NCI-H2171 treated with DMSO at 0.1 percent for 48 hours (cell line): ENCODE results near the gene SCRG1.

ENCODE experiments used
- DNase-seq: peaks from one replicate; lab custom pipeline; 2025; lab: John Stamatoyannopoulos, UW

Gene SCRG1

GRCh38 chr4:173362666-173363065, 36.2 kb downstream of the SCRG1 start:
- DNase-seq = peak; percentile 60

- no peak for DNase-seq
Measured at GRCh38 chr4:173360587-173361221, 38.2 kb downstream of the SCRG1 start.

- no peak for DNase-seq
Measured at GRCh38 chr4:173357939-173358338, 41.0 kb downstream of the SCRG1 start.

- DNase-seq = no peak
Measured at GRCh38 chr4:173347467-173347866, 51.4 kb downstream of the SCRG1 start.

GRCh38 chr4:173346074-173346473, 52.8 kb downstream of the SCRG1 start:
- DNase-seq = no peak

- no peak for DNase-seq
Measured at GRCh38 chr4:173345648-173346047, 53.3 kb downstream of the SCRG1 start.

- DNase-seq = no peak
Measured at GRCh38 chr4:173343832-173344397, 55.0 kb downstream of the SCRG1 start.

GRCh38 chr4:173337463-173337862, 61.5 kb downstream of the SCRG1 start:
- no peak for DNase-seq

GRCh38 chr4:173334891-173335752, 63.8 kb downstream of the SCRG1 start:
- peak; percentile 85 for DNase-seq
